Activated CD8-positive, alpha-beta T cell treated with anti-CD3 and anti-CD28 coated beads for 36 hours (primary cell): ENCODE results near the gene RUNX1. TPM values are rescaled to one million over a fixed set of nuclear protein-coding genes. Genes with fewer than 3 reads are reported as not detected.
A peak's percentile ranks its signal among the peaks of the same experiment; 100 is the strongest.

Source experiments
- ATAC-seq: fragments of 200-7000 bp; cut with Tn5 transposase; one replicate; pipeline ENCODE4 v1.10.0; 2021; ENCODE audit warnings: mild to moderate bottlenecking, moderate library complexity
- CTCF ChIA-PET: fragments of 350-600 bp; sonication (Branson Sonifier 250); formaldehyde crosslinking; loops from one replicate; lab custom pipeline; 2021; ENCODE audit warnings: antibody characterized with exemption; lab: Charles Lee
- POLR2A ChIA-PET: fragments of 350-600 bp; sonication (Branson Sonifier 250); formaldehyde crosslinking; loops from one replicate; lab custom pipeline; 2021; ENCODE audit warnings: antibody characterized with exemption; lab: Charles Lee
- DNase-seq: peaks from one replicate; pipeline ENCODE4 v3.0.0-alpha.2; 2020
- H3K27ac Mint-ChIP-seq: one replicate; pipeline ENCODE4 v1.8.0; 2021; ENCODE audit warnings: mild to moderate bottlenecking, mixed read lengths
- H3K27me3 Mint-ChIP-seq: one replicate; pipeline ENCODE4 v1.8.0; 2021; ENCODE audit warnings: mixed read lengths
- H3K36me3 Mint-ChIP-seq: one replicate; pipeline ENCODE4 v1.8.0; 2021; ENCODE audit warnings: low read depth, mixed read lengths
- H3K4me1 Mint-ChIP-seq: one replicate; pipeline ENCODE4 v1.8.0; 2021; ENCODE audit warnings: low read depth, mixed read lengths
- H3K4me3 Mint-ChIP-seq: one replicate; pipeline ENCODE4 v1.8.0; 2021; ENCODE audit warnings: mild to moderate bottlenecking, moderate library complexity, mixed read lengths
- H3K9me3 Mint-ChIP-seq: one replicate; pipeline ENCODE4 v1.8.0; 2021; ENCODE audit warnings: mixed read lengths
- intact Hi-C: fragments of 100-400 bp; cut with micrococcal nuclease; formaldehyde crosslinking; loops from one replicate; pipeline ENCODE4 v1.10.0; 2022
- total RNA-seq, 2 experiments: library from RNA; stranded (reverse); gene quantifications; one replicate each; pipeline ENCODE4 v1.2.3, GENCODE V29; 2021
- TF ChIP-seq, protein P1 (sequence below): fragments of 200-600 bp; IDR thresholded peaks from one replicate; pipeline ENCODE4 v1.8.0; 2022; ENCODE audit warnings: antibody characterized with exemption, mild to moderate bottlenecking

RUNX1 gene
- total RNA-seq, 2 experiments from 2014 or later, result 18.7 to 19.0 TPM

DNA sequence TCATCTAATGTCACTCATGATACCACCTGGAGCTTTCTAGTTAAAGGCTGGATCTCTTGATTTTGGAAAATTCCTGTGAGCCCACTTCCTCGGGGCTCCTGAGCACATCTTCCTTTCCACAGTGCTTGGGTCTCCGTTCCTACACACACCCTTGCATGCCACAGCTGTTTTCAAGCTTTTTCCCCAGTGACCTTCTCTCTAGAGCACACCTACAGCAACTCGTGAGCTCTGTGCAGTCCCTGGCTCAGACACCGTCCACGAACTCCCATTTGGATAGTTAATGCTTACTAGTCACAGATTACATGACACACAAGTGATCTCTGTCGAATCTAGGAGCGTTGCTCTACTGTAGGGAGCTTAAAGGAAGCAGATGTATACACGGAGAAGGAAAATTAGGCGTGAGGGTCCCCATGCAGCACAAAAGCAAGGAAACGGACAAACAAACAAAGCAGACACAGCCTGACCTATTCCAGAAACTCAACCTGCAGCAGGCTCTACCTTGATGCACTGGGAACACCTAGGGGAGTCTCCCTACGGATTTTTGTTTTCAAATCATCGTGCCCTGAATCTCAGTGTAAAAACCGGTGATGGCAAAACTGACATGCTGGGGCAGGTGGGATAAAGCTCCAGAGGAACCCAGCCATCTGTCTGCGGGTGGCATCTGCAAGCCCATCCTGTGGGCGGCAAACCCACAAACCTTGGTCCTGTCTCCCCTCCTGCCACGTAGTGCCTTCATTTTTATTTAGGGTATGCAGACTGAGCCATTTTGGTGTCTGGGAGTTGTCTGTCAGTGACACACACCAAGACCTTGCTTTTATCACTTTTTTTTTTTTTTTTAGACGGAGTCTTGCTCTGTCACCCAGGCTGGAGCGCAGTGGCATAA is 177.8 kb downstream of the RUNX1 start:
- Mint-ChIP-seq H3K9me3 (no peaks in the 10 kb centered on the region), H3K4me1 (peaks cover 35% of the 10 kb centered on the region), H3K27me3 (no peaks in the 10 kb centered on the region), H3K36me3 (peaks cover 35% of the 10 kb centered on the region), H3K4me3 (no peak overlapping the region), H3K27ac (no peak overlapping the region)
- ChIA-PET POLR2A (no interaction called here), CTCF (interaction anchor here (1.2 kb wide), 1 partner anchor 178 kb away, joined by 3 read pairs; no protein-coding TSS in a partner anchor)
- intact Hi-C loops, result no loop called here
- DNase-seq, result no peak
- TF ChIP-seq, protein P1, sequence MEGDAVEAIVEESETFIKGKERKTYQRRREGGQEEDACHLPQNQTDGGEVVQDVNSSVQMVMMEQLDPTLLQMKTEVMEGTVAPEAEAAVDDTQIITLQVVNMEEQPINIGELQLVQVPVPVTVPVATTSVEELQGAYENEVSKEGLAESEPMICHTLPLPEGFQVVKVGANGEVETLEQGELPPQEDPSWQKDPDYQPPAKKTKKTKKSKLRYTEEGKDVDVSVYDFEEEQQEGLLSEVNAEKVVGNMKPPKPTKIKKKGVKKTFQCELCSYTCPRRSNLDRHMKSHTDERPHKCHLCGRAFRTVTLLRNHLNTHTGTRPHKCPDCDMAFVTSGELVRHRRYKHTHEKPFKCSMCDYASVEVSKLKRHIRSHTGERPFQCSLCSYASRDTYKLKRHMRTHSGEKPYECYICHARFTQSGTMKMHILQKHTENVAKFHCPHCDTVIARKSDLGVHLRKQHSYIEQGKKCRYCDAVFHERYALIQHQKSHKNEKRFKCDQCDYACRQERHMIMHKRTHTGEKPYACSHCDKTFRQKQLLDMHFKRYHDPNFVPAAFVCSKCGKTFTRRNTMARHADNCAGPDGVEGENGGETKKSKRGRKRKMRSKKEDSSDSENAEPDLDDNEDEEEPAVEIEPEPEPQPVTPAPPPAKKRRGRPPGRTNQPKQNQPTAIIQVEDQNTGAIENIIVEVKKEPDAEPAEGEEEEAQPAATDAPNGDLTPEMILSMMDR, result no peak
- no peak for ATAC-seq

DNA sequence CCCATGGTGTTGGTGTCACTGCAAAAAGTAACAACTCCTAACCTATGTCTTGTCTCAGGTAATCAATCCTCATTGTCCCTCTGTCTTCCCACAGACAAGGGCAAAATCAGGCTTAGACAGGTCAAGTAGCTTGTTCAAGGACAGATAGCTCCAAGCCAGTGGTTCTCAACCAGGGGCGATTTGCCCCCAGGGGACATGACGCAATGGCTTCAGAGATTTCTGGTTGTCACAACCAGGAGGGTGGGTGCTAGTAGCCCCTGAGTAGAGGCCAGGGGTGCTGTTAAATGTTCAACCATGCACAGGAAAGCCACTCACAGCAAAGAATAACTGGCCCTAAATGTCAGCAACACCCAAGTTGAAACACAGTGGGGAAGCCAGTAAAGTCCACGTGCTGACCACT is 178.9 kb downstream of the RUNX1 start:
- no peak overlapping the region for H3K4me3 Mint-ChIP-seq
- intact Hi-C loops, result no loop called here
- peaks cover 28% of the 10 kb centered on the region for H3K36me3 Mint-ChIP-seq
- DNase-seq, result no peak
- no peaks in the 10 kb centered on the region for H3K27me3 Mint-ChIP-seq
- H3K9me3 Mint-ChIP-seq, result no peaks in the 10 kb centered on the region
- H3K4me1 Mint-ChIP-seq, result peaks cover 38% of the 10 kb centered on the region
- H3K27ac Mint-ChIP-seq, result no peak overlapping the region
- ChIA-PET POLR2A (no interaction called here), CTCF (interaction anchor here (1.2 to 1.4 kb wide), 2 partner anchors 18 to 177 kb away, joined by 3 read pairs; no protein-coding TSS in a partner anchor)
- TF ChIP-seq, protein P1, result no peak
- no peak for ATAC-seq

DNA sequence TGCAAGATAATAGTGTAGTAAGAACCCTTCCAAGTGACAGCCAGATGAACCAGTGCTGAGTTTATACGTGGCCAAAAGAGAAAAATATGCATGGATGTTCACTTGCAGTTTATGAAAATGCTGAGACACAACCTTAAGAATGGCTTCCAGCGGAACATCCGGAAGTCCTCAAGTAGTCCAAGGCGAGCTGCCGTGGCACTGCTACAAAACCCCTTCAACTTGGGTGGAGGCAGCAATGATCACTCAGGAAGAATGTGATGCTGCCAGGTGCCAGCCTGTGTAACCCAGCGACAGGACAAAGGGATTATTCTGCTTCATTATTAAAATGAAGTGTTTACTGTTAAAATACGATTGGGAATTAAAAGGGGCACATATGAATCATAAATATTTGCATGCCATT is 179.6 kb downstream of the RUNX1 start:
- H3K4me1 Mint-ChIP-seq, result peaks cover 38% of the 10 kb centered on the region
- ChIA-PET POLR2A (no interaction called here), CTCF (interaction anchor here (1.2 to 1.4 kb wide), 2 partner anchors 17 to 176 kb away, joined by 3 read pairs; no protein-coding TSS in a partner anchor)
- peaks cover 33% of the 10 kb centered on the region for H3K36me3 Mint-ChIP-seq
- no peaks in the 10 kb centered on the region for H3K9me3 Mint-ChIP-seq
- H3K27ac Mint-ChIP-seq, result no peak overlapping the region
- intact Hi-C loops, result no loop called here
- no peaks in the 10 kb centered on the region for H3K27me3 Mint-ChIP-seq
- TF ChIP-seq, protein P1, result no peak
- no peak for DNase-seq
- H3K4me3 Mint-ChIP-seq, result no peak overlapping the region
- no peak for ATAC-seq

DNA sequence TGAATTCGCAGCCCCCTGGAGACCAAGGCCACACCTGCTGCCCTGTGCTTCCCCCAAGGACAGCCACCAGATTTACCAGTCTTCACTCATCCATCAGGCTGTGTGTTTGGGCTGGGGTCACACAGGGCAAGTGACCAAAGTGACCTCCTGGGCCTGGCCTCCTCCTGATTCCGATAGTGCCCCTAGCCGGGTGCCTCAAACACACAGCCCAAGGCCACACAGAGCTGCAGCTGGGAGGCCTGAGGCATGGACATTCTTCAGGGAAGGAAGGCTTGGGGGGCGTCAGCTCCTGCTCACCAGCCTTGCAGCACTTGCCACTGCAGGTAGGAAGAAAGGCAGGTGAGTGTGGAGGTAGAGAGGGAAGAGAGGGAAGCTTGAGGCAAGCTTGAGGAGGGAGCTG is 181.3 kb downstream of the RUNX1 start:
- ATAC-seq, result no peak
- peaks cover 32% of the 10 kb centered on the region for H3K36me3 Mint-ChIP-seq
- no peaks in the 10 kb centered on the region for H3K9me3 Mint-ChIP-seq
- H3K27me3 Mint-ChIP-seq, result no peaks in the 10 kb centered on the region
- no peak overlapping the region for H3K4me3 Mint-ChIP-seq
- no peak for DNase-seq
- ChIA-PET POLR2A (interaction anchor here (1.4 kb wide), 2 partner anchors 18 to 20 kb away, joined by 3 to 6 read pairs; no protein-coding TSS in a partner anchor), CTCF (interaction anchor here (1.6 kb wide), 2 partner anchors 16 to 122 kb away, joined by 4 to 6 read pairs; no protein-coding TSS in a partner anchor)
- H3K27ac Mint-ChIP-seq, result peak overlapping the region; percentile 23
- intact Hi-C loops, result no loop called here
- TF ChIP-seq, protein P1, result no peak
- H3K4me1 Mint-ChIP-seq, result peaks cover 35% of the 10 kb centered on the region
